Measurements from ENCODE around the gene UNG. TPM values are rescaled to one million over a fixed set of nuclear protein-coding genes. Genes with fewer than 3 reads are reported as not detected.

UNG gene
- total and polyA plus RNA-seq, 2 of the 4 experiments (the other 2 are of a cell fraction), result 13.3 to 16.0 TPM

DNA sequence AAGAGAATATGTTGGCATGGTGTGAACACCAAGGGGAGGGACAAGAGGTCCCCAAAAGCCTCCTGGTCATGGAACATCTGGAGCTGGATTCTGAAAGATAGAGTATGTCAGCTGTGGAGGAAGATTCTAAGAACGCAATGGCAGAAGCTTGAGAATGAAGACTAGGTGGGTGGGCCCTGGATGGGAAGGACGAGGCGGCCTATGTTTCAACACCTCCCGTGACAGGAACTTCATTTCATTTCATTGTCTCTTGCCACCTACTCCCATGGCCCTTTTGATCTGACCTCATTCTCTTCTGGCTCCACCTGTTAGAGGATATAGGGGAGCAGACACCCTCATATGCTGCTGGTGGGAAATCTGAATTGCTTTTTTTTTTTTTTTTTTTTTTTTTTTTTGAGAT lies 3.3 kb downstream of the UNG start:
- no peak overlapping the region for H2BK5ac ChIP-seq (ENCODE audit: low read depth, low read length, poor library complexity, severe bottlenecking)
- H3K27me3 ChIP-seq (ENCODE audit: control insufficient read depth, insufficient read depth, low read length), result no peaks in the 10 kb centered on the region
- no peak overlapping the region for H3K4me3 ChIP-seq (ENCODE audit: insufficient read depth, low read depth, low read length)
- ChIA-PET CTCF (no interaction called here), POLR2A (ENCODE audit: unreplicated experiment) (no interaction called here)
- H4K91ac ChIP-seq (ENCODE audit: insufficient read depth, low read depth, low read length), result no peak overlapping the region
- no peak overlapping the region for H3K56ac ChIP-seq (ENCODE audit: extremely low read depth, insufficient read depth, low read length)
- H2AK9ac ChIP-seq (replicated peaks; ENCODE audit: low read depth, low read length, poor library complexity), result no peak overlapping the region
- dilution Hi-C loops (cut with HindIII; ENCODE audit: low sequenced_read_pairs, unreplicated experiment) (no loop called here), in situ Hi-C loops (cut with MboI; ENCODE audit: low sequenced_read_pairs) (no loop called here), intact Hi-C loops (cut with micrococcal nuclease) (no loop called here)
- no TSS peak for BruUV-seq (replicated peaks)
- H3K4ac ChIP-seq (ENCODE audit: low read depth, low read length), result no peak overlapping the region
- no peak overlapping the region for H3K23ac ChIP-seq (ENCODE audit: low read depth, low read length)
- WGBS, 2 experiments (ENCODE audit: extremely low coverage in 2 of 2, insufficient read length in 1 of 2), result no CpG with 5 or more reads among the region's 4 CpGs
- H3K9me3 ChIP-seq (ENCODE audit: control insufficient read depth, insufficient read depth, low read length), result no peaks in the 10 kb centered on the region
- DNase-seq, result no peak
- peaks cover 14 to 28% of the 10 kb centered on the region in 2 experiments for H3K79me1 ChIP-seq (ENCODE audit: low read depth in 1 of 2, low read length in 2 of 2)
- H3K4me1 ChIP-seq (ENCODE audit: control insufficient read depth, insufficient read depth, low read length), result no peaks in the 10 kb centered on the region
- H3K4me2 ChIP-seq (ENCODE audit: low read depth, low read length), result no peak overlapping the region
- no peak overlapping the region for H3K14ac ChIP-seq (replicated peaks; ENCODE audit: low read depth, low read length)
- 0 out of 2 replicates have a peak, but pooled peaks cover 3% of the 10 kb centered on the region for H3K9me1 ChIP-seq (ENCODE audit: insufficient read depth, low read length)
- no peak for ATAC-seq (ENCODE audit: low read depth)
- no peak overlapping the region for H2AFZ ChIP-seq (replicated peaks; ENCODE audit: low read length, poor library complexity)
- TF ChIP-seq CTCF (conservative IDR thresholded peaks at IDR 0.05; ENCODE audit: low read depth, low read length) (no peak), RAD21 (IDR thresholded peaks at IDR 0.05; ENCODE audit: low read length) (no peak), MXI1 (IDR thresholded peaks at IDR 0.05; ENCODE audit: borderline replicate concordance, low read depth, low read length) (no peak), ELK1 (IDR thresholded peaks at IDR 0.05; ENCODE audit: borderline replicate concordance, low read depth, low read length) (no peak), RCOR1 (IDR thresholded peaks at IDR 0.05; ENCODE audit: insufficient replicate concordance, low read length) (no peak), CHD1 (IDR thresholded peaks at IDR 0.05; ENCODE audit: low read depth, low read length) (no peak), BHLHE40 (IDR thresholded peaks at IDR 0.05; ENCODE audit: low read depth, low read length) (no peak), CEBPB (IDR thresholded peaks at IDR 0.05; ENCODE audit: low read depth, low read length) (no peak), FOS (IDR thresholded peaks at IDR 0.05; ENCODE audit: low read depth, low read length) (no peak), MAZ (IDR thresholded peaks at IDR 0.05; ENCODE audit: borderline replicate concordance, low read depth, low read length) (no peak), MAFK (IDR thresholded peaks at IDR 0.05; ENCODE audit: low read depth, low read length) (no peak), NFE2L2 (IDR thresholded peaks at IDR 0.05; ENCODE audit: low read depth, low read length) (no peak), SMC3 (IDR thresholded peaks at IDR 0.05; ENCODE audit: low read depth, low read length) (no peak)
- TF ChIP-seq, protein P1, sequence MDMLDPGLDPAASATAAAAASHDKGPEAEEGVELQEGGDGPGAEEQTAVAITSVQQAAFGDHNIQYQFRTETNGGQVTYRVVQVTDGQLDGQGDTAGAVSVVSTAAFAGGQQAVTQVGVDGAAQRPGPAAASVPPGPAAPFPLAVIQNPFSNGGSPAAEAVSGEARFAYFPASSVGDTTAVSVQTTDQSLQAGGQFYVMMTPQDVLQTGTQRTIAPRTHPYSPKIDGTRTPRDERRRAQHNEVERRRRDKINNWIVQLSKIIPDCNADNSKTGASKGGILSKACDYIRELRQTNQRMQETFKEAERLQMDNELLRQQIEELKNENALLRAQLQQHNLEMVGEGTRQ (IDR thresholded peaks at IDR 0.05; ENCODE audit: low read depth, low read length), result no peak
- no peak overlapping the region for H3K9ac ChIP-seq (ENCODE audit: low read depth, low read length)
- no peaks in the 10 kb centered on the region for H4K20me1 ChIP-seq (ENCODE audit: insufficient read depth, low read length)
- H3K27ac ChIP-seq (ENCODE audit: insufficient read depth, low read length), result no peak overlapping the region
- no peak overlapping the region for H2BK20ac ChIP-seq (ENCODE audit: low read depth, low read length)
- no peak overlapping the region for H4K5ac ChIP-seq (ENCODE audit: low read depth, low read length)
- H4K8ac ChIP-seq (ENCODE audit: low read depth in 2 of 2, low read length in 2 of 2), result no peak overlapping the region
- no peak overlapping the region for H2AK5ac ChIP-seq (ENCODE audit: low read depth, low read length)
- no peak overlapping the region for H2BK15ac ChIP-seq (ENCODE audit: low read depth, low read length)
- peaks cover 30% of the 10 kb centered on the region for H3K36me3 ChIP-seq (ENCODE audit: control insufficient read depth, insufficient read depth, low read length)
- H2BK120ac ChIP-seq (ENCODE audit: low read depth, low read length), result no peak overlapping the region
- H3K18ac ChIP-seq (ENCODE audit: low read depth, low read length), result no peak overlapping the region
